K562 (cell line): ENCODE results near the gene PCCA. TPM values are rescaled to one million over a fixed set of nuclear protein-coding genes. Genes with fewer than 3 reads are reported as not detected.

Source experiments
- ATAC-seq: fragments of 200-7000 bp; cut with Tn5 transposase; 3 replicates; pipeline ENCODE4 v1.9.1; 2020; ENCODE audit warnings: moderate library complexity
- BruUV-seq: library from RNA; stranded (reverse); fragments of 400-500 nt; replicated peaks from 2 replicates; lab custom pipeline; 2021; lab: Mats Ljungman, UMichigan
- CTCF ChIA-PET: fragments of 300-600 bp; formaldehyde crosslinking; extraction: SDS; loops from one replicate; lab custom pipeline; 2021; ENCODE audit warnings: low intra/inter-chr PET ratio; lab: Yijun Ruan, JAX
- POLR2A ChIA-PET: fragments of 300-600, 350-650 bp; sonication (Branson Sonifier 250); formaldehyde crosslinking; extraction: SDS; loops from one replicate; lab custom pipeline; 2021; ENCODE audit warnings: antibody characterized with exemption, inconsistent platforms; lab: Yijun Ruan, JAX
- DNase-seq, 4 experiments: peaks; one replicate each; pipeline versions ENCODE4 v3.0.0 to v3.0.0-alpha.2; 2011 to 2018; ENCODE audit warnings: low spot score in 3 of 4, mixed read lengths in 3 of 4; ENCODE audit errors: extremely low read depth in 1 of 4
- FAIRE-seq: peaks from 2 replicates; lab custom pipeline; 2011; peaks lifted over from hg19 to GRCh38; lab: Jason Lieb, UNC
- H2AFZ ChIP-seq: 2 replicates; pipeline ENCODE4 v1.6.0; 2011; ENCODE audit warnings: low read depth, low read length, control low read depth, inconsistent platforms
- H3K27ac ChIP-seq: fragments of 200-600 bp; 3 replicates; pipeline ENCODE4 v1.8.0; 2011; ENCODE audit warnings: low read depth, mild to moderate bottlenecking, control low read depth, inconsistent platforms, low read length, moderate library complexity, mixed read lengths; ENCODE audit errors: extremely low read depth
- H3K27me3 ChIP-seq, 2 experiments: fragments of 300-600 bp in 1 of 2; 2 replicates in 1 of 2; 3 replicates in 1 of 2; pipeline versions ENCODE4 v1.6.0 to v1.8.0; 2011; ENCODE audit warnings: inconsistent platforms in 2 of 2, low read length in 2 of 2, mild to moderate bottlenecking in 1 of 2, mixed read lengths in 1 of 2, moderate library complexity in 1 of 2; ENCODE audit not compliant: control insufficient read depth in 2 of 2, insufficient read depth in 2 of 2
- H3K36me3 ChIP-seq: fragments of 300-600 bp; 3 replicates; pipeline ENCODE4 v1.8.0; 2011; ENCODE audit warnings: mild to moderate bottlenecking, low read length, inconsistent platforms; ENCODE audit not compliant: control insufficient read depth, insufficient read depth
- H3K4me1 ChIP-seq, 2 experiments: fragments of 200-600 bp in 1 of 2; replicated peaks in 1 of 2; 2 replicates in 1 of 2; 3 replicates in 1 of 2; pipeline versions ENCODE4 v1.5.1 to v1.8.0; 2011; ENCODE audit warnings: inconsistent platforms in 2 of 2, low read length in 2 of 2, mild to moderate bottlenecking in 1 of 2, mixed read lengths in 1 of 2, moderate library complexity in 1 of 2; ENCODE audit not compliant: control insufficient read depth in 2 of 2, insufficient read depth in 2 of 2
- H3K4me2 ChIP-seq: 2 replicates; pipeline ENCODE4 v1.6.1; 2011; ENCODE audit warnings: low read length, control low read depth, inconsistent platforms, mixed read lengths; ENCODE audit not compliant: insufficient read depth
- H3K4me3 ChIP-seq: fragments of 200-600 bp; sonication (generic), shearing (Covaris generic); 2 replicates; pipeline ENCODE4 v1.5.1; 2016; ENCODE audit warnings: control low read depth, inconsistent platforms
- H3K79me2 ChIP-seq: fragments of 200-600 bp; 3 replicates; pipeline ENCODE4 v1.8.0; 2011; ENCODE audit warnings: low read length, inconsistent platforms; ENCODE audit not compliant: control insufficient read depth, insufficient read depth
- H3K9ac ChIP-seq, 2 experiments: 2 replicates each; pipeline versions ENCODE4 v1.6.0 to v1.6.1; 2011; ENCODE audit warnings: low read depth in 2 of 2, low read length in 2 of 2, control low read depth in 1 of 2, inconsistent platforms in 1 of 2, mild to moderate bottlenecking in 1 of 2, mixed read lengths in 1 of 2; ENCODE audit not compliant: insufficient read depth in 1 of 2
- H3K9me1 ChIP-seq: one replicate; pipeline ENCODE4 v1.6.0; 2011; ENCODE audit warnings: inconsistent platforms, mild to moderate bottlenecking, low read length, moderate library complexity; ENCODE audit not compliant: control insufficient read depth, insufficient read depth
- H3K9me3 ChIP-seq: replicated peaks from 2 replicates; pipeline ENCODE4 v1.5.1; 2011; ENCODE audit warnings: low read depth, low read length, inconsistent platforms; ENCODE audit not compliant: control insufficient read depth, insufficient read depth
- H4K20me1 ChIP-seq: replicated peaks from 2 replicates; pipeline ENCODE4 v1.6.1; 2011; ENCODE audit warnings: low read length, inconsistent platforms, mixed read lengths; ENCODE audit not compliant: control insufficient read depth, insufficient read depth
- CREM ChIP-seq: IDR thresholded peaks from 2 replicates; pipeline ENCODE4 v1.6.1; 2014; ENCODE audit warnings: antibody characterized with exemption, low read depth
- KAT2B ChIP-seq: IDR thresholded peaks from one replicate; pipeline ENCODE4 v1.6.1; 2012; ENCODE audit warnings: low read depth, mild to moderate bottlenecking, control low read depth, inconsistent platforms, low read length, moderate library complexity
- SAFB ChIP-seq: fragments of 200-400 bp; formaldehyde crosslinking; IDR thresholded peaks from 2 replicates; pipeline ENCODE4 v1.6.1; 2017; ENCODE audit warnings: low read depth, low read length, borderline replicate concordance
- STAT5A ChIP-seq: IDR thresholded peaks from 2 replicates; pipeline ENCODE4 v1.6.1; 2012; ENCODE audit warnings: low read length, inconsistent platforms, borderline replicate concordance
- TBP ChIP-seq: optimal IDR thresholded peaks from 2 replicates; pipeline ENCODE3; 2011; ENCODE audit warnings: low read depth, low read length, improper control_type of control experiment
- THAP12 ChIP-seq: fragments of 250-450 bp; sonication (Bioruptor Pico); IDR thresholded peaks from 2 replicates; pipeline ENCODE4 v1.9.0; 2021; ENCODE audit warnings: mild to moderate bottlenecking, inconsistent platforms
- XRCC5 ChIP-seq: fragments of 200-400 bp; formaldehyde crosslinking; IDR thresholded peaks from 2 replicates; pipeline ENCODE4 v1.6.1; 2017; ENCODE audit warnings: low read depth, mild to moderate bottlenecking, low read length
- ZNF224 ChIP-seq: sonication (generic); formaldehyde crosslinking; IDR thresholded peaks from 2 replicates; pipeline ENCODE4 v1.8.0; 2022; ENCODE audit warnings: mild to moderate bottlenecking, missing genetic modification reagents
- ZNF24 ChIP-seq: fragments of 450-650 bp; IDR thresholded peaks from 2 replicates; pipeline ENCODE4 v1.6.1; 2016
- ZNF436 ChIP-seq: fragments of 250-450, 450-650 bp; sonication (Bioruptor Pico); formaldehyde crosslinking; IDR thresholded peaks from 2 replicates; pipeline ENCODE4 v1.7.0; 2020; ENCODE audit warnings: mild to moderate bottlenecking
- ZNF707 ChIP-seq: fragments of 250-450 bp; sonication (Bioruptor Pico); conservative IDR thresholded peaks from 2 replicates; pipeline ENCODE4 v1.8.0; 2022; ENCODE audit warnings: inconsistent platforms, mild to moderate bottlenecking, moderate library complexity
- ZNF780A ChIP-seq: fragments of 250-450 bp; sonication (Bioruptor Pico); IDR thresholded peaks from 2 replicates; pipeline ENCODE4 v1.5.0; 2021; ENCODE audit warnings: mild to moderate bottlenecking
- WGBS: fragments of 100-300 bp; shearing (Covaris generic); methylation state at CpG from one replicate; pipeline ENCODE4 v1.1.6; 2016; ENCODE audit warnings: low coverage, mixed read lengths; ENCODE audit not compliant: insufficient coverage; ENCODE audit errors: missing lambda C conversion rate; 5-methylcytosine and 5-hydroxymethylcytosine counted together
- in situ Hi-C: fragments of 300-500 bp; cut with MboI; formaldehyde crosslinking; loops from 4 replicates; pipeline ENCODE4 v1.15.0; 2018; ENCODE audit warnings: inconsistent platforms, mixed read lengths
- intact Hi-C: fragments of 100-400 bp; cut with micrococcal nuclease; formaldehyde crosslinking; loops from 2 replicates; pipeline ENCODE4 v1.14.2; 2022
- polyA plus RNA-seq, 8 experiments: library from polyadenylated mRNA; depleted of rRNA in 4 of 8; stranded (reverse) in 5 of 8; unstranded in 3 of 8; fragments of >200 nt; fragmentation: Nextera tagmentation in 2 of 8; fragmentation: Illumina TruSeq in 1 of 8; extraction: Ambion mirVana in 2 of 8; extraction: Trizol in 1 of 8; gene quantifications; 2 replicates each; pipeline versions ENCODE4 v1.2.1 to v1.2.3, GENCODE V29; 2011 to 2014; ENCODE audit warnings: inconsistent platforms in 1 of 8, missing spikeins in 1 of 8
- total RNA-seq, 7 experiments: library from RNA; depleted of rRNA in 6 of 7; stranded (reverse); fragments of >200 nt in 6 of 7; fragmentation: Illumina TruSeq in 2 of 7; extraction: Trizol in 2 of 7; gene quantifications; 2 replicates each; pipeline versions ENCODE4 v1.2.1 to v1.2.3, GENCODE V29; 2011 to 2021; ENCODE audit warnings: low replicate concordance in 1 of 7
- TF ChIP-seq, protein P1 (sequence below): sonication (generic); formaldehyde crosslinking; IDR thresholded peaks from 2 replicates; pipeline ENCODE4 v1.8.1; 2023; ENCODE audit warnings: mild to moderate bottlenecking, missing genetic modification reagents

PCCA gene
- total and polyA plus RNA-seq, 9 of the 15 experiments (the other 6 are each of a cell fraction or from before 2014, with no cell fraction given) = 5.2 to 14.1 (median 9.7) TPM

- Histone ChIP-seq H3K9me1 (no peaks in the 10 kb centered on the region), H3K36me3 (no peaks in the 10 kb centered on the region), H3K4me1 (no peaks in the 10 kb centered on the region), H3K4me3 (no peak overlapping the region), H4K20me1 (no peaks in the 10 kb centered on the region), H3K79me2 (no peaks in the 10 kb centered on the region), H3K9ac (no peak overlapping the region), H3K4me2 (no peak overlapping the region), H2AFZ (no peak overlapping the region), H3K27ac (no peak overlapping the region), H3K9me3 (no peaks in the 10 kb centered on the region; the same call in 1 of the 2 replicates), H3K27me3 (peaks cover 0 to 30% of the 10 kb centered on the region in 2 experiments; a peak in 2 of 5 replicates)
- DNase-seq (no peak), FAIRE-seq (no peak), ATAC-seq (no peak)
- in situ Hi-C loops = loop anchor here (25.0 kb wide), 1 partner anchor 546 kb away; no protein-coding TSS in a partner anchor
- intact Hi-C loops = no loop called here
- no TSS peak for BruUV-seq
- CTCF ChIA-PET = no interaction called here
- WGBS = 5% methylated on average over 2 of the region's 6 CpGs
- POLR2A ChIA-PET = no interaction called here
- TF ChIP-seq STAT5A = no peak
- no peak for TF ChIP-seq ZNF224 (CRISPR knock-in tag)
- TF ChIP-seq TBP = no peak
- TF ChIP-seq, protein P1, sequence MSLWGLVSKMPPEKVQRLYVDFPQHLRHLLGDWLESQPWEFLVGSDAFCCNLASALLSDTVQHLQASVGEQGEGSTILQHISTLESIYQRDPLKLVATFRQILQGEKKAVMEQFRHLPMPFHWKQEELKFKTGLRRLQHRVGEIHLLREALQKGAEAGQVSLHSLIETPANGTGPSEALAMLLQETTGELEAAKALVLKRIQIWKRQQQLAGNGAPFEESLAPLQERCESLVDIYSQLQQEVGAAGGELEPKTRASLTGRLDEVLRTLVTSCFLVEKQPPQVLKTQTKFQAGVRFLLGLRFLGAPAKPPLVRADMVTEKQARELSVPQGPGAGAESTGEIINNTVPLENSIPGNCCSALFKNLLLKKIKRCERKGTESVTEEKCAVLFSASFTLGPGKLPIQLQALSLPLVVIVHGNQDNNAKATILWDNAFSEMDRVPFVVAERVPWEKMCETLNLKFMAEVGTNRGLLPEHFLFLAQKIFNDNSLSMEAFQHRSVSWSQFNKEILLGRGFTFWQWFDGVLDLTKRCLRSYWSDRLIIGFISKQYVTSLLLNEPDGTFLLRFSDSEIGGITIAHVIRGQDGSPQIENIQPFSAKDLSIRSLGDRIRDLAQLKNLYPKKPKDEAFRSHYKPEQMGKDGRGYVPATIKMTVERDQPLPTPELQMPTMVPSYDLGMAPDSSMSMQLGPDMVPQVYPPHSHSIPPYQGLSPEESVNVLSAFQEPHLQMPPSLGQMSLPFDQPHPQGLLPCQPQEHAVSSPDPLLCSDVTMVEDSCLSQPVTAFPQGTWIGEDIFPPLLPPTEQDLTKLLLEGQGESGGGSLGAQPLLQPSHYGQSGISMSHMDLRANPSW (CRISPR knock-in tag) = no peak
- TF ChIP-seq ZNF24 = no peak
- no peak for TF ChIP-seq ZNF436 (CRISPR knock-in tag)
- no peak for TF ChIP-seq SAFB
- no peak for TF ChIP-seq ZNF780A (CRISPR knock-in tag)
- no peak for TF ChIP-seq ZNF707
- no peak for TF ChIP-seq XRCC5
- no peak for TF ChIP-seq THAP12 (CRISPR knock-in tag)
- no peak for TF ChIP-seq CREM
- TF ChIP-seq KAT2B = no peak
Observed at GRCh38 chr13:100566543-100566942, 477.6 kb downstream of the PCCA start.
